GM21528 (cell line): ENCODE data around the gene ZNF597.
A peak's percentile ranks its signal among the peaks of the same experiment; 100 is the strongest.
"Not testable (repeated sequence)": the region's sequence is repeated elsewhere in the genome, so short reads cannot be mapped to it uniquely, and the experiment has no call there.

Experiments
- ATAC-seq: cut with Tn5 transposase; IDR thresholded peaks from one replicate; pipeline ENCODE4 v1.9.1; 2021; ENCODE audit warnings: mild to moderate bottlenecking, moderate library complexity; ENCODE audit not compliant: unreplicated experiment, low FRiP score

ZNF597 gene

DNA sequence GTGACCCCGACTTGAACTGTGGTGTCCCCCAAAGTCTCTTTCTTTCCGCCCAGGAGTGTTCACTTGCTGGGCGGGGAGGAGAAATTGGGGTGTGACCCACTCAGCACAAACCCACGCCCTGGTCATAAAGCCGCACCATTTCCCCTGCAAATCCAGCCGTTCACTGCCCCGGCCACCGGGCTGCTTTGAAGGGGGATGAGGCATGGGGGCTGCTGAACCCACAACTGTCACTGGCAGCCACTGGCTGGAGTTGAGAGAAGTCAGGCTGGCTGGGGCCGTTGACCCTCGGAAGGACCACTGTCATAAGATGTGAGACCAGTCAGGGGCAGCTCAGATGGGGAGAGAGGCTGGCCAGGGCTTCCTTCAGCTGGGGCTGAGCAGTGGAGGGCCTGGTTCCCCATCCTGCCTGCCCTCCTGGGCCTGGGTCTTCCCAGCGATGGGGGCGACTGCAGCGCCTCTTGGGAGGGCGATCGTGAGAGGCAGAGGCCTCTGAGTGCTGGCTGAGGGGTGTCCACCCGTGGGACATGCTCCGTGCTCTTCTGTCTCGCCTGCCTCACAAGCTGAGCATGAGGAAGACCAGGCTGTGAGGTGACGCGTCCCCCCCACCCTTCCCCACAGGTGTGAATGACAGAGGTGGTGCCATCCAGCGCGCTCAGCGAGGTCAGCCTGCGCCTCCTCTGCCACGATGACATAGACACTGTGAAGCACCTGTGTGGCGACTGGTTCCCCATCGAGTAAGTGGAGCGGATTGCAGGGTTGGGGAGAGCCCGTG lies 32.5 kb upstream of the ZNF597 start:
- no peak for ATAC-seq

DNA sequence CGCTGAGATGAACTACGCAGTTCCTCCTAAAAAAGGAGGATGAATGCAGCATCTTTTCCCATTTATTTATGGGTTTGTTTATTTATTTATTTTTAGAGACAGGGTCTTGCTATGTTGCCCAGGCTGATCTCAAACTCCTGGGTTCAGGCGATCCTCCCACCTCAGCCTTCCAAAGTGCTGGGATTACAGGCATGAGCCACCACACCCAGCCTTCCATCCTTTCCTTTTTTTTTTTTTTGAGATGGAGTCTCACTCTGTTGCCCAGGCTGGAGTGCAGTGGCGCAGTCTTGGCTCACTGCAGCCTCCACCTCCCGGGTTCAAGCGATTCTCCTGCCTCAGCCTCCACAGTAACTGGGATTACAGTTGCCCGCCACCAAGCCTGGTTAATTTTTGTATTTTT lies 31.6 kb upstream of the ZNF597 start:
- not testable (repeated sequence) for ATAC-seq

DNA sequence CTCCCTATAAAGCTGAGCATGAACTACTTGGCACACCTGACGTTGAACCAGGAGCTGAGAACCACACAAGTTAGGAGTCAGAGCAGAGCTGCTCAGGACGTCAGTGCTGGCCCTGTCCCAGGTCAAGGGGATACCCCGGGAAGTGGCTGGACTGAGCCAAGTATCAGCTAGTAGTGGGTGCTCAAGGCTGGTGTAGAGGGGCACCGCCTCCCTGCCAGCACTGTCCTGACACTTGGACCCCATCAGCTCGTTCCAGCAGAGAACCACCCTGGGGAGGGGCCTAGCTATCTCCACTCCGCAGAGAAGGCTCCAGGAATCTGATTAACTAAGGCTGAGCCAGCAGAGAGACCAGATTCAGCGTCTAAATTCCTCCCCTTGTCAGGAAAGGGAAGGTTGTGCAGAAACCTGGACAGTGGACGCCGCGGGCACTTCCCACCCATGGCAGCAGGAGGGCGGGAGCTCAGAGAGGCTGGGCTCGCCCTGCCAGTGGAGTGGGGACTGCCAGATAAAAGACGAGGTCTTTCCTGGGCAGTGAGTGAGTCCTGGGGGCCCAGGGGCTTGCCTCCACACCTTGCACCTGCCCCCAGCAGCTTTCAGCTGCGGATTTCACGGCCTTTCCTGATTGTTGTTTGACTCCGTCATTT lies 31.0 kb upstream of the ZNF597 start:
- ATAC-seq = no peak

DNA sequence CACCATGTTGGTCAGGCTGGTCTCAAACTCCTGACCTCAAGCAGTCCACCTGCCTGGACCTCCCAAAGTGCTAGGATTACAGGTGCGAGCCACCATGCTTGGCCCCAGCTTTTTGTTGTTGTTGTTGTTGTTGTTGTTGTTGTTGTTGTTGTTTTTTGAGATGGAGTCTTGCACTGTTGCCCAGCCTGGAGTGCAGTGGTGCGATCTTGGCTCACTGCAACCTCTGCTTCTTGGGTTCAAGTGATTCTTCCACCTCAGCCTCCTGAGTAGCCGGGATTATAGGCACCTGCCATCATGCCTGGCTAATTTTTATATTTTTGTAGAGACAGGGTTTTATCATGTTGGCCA lies 30.3 kb upstream of the ZNF597 start:
- not testable (repeated sequence) for ATAC-seq

DNA sequence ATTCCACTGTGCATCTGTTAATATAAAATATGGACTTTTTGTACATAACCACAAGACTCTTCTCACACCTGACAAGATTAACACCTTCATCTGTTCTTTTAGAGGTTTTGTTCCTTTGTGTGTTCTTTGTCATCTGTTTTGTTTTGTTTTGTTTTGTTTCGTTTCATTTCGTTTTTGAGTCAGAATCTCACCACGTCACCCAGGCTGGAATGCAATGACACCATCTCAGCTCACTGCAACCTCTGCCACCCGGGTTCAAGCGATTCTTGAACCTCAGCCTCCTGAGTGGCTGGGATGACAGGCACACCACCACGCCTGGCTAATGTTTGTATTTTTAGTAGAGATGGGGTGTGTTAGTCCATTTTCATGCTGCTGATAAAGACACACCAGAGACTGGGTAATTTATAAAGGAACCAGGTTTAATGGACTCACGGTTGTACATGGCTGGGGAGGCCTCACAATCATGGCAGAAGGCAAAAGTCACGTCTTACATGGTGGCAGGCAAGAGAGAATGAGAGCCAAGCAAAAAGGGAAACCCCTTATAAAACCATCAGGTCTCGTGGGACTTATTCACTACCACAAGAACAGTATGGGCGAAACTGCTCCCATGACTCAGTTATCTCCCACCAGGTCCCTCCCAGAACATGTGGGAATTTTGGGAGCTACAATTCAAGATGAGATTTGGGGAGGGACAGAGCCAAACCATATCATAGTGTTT lies 29.7 kb upstream of the ZNF597 start:
- ATAC-seq = no peak

DNA sequence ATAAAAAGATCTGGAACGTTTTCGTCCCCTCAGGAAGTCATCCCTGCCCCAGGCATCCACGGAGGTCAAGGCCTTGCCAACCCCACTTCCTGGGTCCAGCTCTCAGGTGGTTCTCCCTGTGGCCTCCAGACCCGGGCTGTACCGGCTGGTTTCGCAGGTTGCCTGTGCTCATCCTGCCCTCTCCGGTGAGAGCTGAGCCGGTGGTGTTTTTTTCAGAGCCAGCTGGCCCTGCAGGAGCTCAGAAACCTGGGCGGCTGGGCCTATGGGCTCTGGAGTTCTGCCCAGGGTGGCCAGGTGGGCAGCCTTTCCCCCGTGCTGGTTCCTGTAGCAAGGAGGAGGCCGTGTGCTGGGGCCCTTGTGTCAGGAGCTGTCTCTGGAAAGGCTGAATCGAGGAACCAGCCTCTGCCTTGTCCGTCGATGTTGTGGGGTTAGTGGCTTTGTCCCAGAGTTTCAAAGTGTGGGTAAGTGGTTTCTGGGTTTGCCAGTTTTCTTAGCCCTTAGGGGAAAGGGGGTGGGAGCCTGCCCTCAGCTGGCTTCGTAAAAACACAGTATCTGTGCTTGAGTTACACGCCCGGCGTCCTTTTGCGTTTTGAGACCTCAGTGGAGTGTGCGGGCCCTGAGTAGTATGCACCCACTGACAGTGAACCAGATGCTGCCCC lies 28.3 kb upstream of the ZNF597 start:
- ATAC-seq = no peak

DNA sequence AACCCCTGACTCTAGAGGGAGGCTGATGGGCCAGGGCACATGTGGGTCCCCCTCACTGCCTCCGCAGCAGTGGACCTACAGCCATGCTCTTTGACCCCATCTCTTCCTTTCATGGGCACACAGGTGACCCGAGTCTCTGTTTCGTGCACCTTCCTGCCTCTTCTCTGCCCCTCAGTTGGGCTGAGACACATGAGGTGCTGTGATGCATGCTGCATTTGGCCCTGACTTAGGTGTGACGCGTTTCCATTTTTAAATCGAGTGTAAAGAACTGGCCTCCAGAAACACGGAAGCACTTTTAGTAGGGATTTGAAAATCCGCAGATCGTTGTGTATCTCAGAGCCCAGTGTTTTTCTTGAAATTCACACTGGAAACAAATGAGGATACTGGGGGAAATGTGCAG lies 27.4 kb upstream of the ZNF597 start:
- no peak for ATAC-seq

DNA sequence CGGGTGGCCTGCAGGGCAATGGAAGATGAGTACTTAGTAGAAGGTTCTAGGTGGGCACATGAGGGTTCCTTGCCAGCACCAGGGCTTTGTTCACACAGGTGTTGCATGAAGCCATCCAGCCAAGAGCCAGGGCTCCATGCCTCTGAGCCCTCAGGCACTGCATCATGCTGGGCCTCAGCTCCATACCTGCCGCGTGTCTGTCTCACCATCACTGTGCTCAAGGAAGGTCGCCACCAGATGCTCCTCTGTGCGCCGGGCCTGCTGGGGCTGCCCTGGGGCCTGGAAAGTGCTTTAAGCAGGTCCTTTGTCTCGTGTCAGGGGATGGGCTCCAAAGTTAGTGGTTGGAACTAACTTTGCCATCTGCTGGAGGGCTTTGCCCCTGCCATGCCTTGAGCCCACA lies 26.4 kb upstream of the ZNF597 start:
- ATAC-seq = no peak

DNA sequence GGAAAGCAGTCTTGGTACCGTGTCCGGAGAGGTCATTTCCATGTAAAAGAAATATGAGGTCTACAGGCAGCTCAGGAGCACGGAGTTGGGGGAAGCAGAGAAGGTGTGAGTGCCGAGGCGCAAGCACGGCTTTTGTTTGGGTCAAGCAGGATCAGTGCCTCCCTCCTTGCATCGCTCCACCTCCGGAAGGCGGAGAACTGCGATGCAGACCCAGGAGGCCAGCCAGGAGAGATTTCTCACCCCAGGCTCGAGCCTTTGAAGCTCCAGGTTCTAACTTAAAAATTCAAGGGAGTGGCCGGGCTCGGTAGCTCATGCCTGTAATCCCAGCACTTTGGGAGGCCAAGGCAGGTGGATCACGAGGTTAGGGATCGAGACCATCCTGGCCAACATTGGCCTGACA lies 25.2 kb upstream of the ZNF597 start:
- no peak for ATAC-seq

DNA sequence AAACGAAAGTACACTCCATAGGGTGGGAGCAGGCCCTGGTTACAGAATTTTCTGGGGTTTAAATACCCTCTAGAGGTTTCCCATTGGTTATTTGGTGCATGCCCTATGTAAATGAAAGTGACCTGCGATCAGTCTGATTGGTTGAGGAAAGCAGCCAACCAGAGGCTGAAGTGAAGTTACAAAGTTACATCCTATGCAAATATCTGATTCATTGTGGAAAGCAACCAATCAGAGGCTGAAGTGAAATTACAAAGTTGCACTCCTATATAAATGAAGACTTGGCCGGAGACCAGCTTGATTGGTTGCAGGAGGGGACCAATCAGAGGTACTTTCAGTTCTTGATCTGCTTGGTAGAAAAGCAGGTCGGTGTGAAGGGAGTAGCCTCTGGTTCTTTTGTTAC lies 24.6 kb upstream of the ZNF597 start:
- no peak for ATAC-seq

DNA sequence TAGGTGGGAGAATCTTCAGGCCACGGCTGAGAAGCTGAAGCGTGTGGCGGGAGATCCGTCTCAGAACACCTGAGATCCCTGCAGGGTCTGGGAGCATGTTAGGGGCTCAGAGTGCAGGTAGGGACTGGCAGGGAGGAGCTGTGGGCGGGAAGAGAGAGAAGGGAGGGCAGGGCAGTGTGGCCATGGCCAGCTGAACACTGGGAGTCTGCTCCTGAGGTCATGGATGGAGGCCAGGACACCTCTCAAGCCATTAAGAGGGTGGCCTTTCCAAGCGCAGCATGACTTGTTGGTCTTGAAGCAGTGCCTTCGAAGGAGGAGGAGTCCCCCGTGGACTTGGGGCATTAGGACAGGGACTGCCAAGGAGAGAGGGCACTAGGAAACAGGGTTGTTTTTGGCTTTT lies 23.9 kb upstream of the ZNF597 start:
- no peak for ATAC-seq

DNA sequence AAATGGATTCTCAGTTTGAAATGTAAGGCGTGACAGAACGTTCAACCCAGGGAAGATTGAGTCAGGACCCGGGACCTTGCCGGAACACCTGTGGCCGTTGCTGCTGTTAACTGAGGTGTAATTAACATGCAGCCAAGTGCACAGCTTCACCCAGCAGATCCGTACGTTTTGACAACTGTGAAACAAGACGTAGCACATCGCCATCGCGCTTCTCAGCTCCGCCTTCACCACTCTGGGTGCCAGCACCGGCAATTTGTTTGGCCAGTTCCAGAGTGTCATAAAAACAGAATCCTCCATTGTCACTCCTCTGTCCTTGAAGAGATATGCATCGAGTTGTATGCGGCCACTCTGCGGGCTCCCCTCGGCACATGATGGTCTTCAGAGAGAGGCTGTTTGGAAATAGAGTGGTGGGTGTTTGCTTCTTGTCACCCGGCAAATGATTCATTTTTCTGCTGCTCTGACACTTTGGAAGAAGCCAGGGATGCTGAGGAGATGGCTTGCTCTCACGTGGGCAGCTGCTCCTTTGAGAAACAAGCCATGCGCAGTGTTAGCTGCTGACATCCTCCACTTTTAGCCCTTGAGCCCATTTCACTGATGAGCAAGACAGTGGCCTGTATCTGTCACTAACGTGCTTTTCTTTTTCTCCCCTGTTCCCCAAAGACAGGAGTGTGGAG lies 22.7 kb upstream of the ZNF597 start:
- ATAC-seq = no peak

DNA sequence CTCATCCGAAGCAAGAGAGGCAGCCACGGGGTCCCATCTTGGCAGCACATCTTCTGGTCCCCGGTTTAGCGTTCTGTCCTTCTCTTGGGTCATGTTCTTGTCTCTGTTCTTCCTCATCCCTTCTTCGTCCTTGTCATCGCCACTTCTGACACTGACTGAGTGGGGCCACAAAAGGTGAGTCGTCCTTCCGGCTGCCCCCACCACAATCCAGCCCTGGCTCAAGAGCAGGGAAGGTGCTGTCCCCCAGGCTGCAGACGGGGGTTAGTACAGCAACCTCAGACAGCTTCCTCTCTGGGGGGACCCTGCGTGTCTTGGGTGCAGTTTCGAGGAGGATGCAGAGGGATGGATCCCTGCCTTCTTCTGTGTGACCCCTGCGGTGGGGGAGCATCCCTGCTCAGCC lies 22.0 kb upstream of the ZNF597 start:
- ATAC-seq = no peak

DNA sequence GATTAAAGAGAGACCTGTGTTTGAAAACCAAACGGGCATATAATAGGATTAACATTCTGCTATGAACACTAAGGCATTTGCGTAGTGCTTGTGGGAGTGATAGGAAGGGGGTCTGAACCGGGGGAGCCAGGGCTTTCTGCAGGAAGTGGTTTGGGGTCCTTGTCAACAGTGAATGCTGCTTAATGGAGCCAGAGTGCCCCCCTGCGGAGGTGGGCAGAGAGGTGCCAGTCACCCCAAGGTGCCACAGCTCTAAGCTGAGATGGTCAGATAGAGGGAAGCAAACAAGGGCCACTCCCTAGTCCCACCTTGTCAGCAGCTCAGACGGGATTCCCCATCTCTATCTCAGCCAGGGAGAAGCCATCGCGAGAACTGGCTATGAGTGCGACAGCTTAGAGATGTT lies 17.8 kb upstream of the ZNF597 start:
- ATAC-seq = no peak

DNA sequence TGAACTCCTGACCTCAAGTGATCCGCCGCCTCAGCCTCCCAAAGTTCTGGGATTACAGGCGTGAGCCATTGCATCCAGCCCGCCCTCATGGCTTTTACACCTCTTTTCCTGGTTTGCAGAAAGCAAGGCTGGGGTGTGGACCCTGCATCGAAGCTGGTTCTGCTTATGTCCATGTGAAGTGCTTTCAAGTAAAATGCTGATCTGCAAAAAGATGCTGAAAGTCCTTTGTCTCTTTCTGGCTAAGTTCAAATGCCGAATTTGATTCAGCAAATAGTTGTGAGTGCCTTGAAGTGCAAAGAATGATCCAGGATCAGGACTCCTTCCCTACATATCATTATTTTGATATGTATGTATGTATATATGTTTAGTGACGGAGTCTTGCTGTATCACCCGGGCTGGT lies 17.3 kb upstream of the ZNF597 start:
- no peak for ATAC-seq

DNA sequence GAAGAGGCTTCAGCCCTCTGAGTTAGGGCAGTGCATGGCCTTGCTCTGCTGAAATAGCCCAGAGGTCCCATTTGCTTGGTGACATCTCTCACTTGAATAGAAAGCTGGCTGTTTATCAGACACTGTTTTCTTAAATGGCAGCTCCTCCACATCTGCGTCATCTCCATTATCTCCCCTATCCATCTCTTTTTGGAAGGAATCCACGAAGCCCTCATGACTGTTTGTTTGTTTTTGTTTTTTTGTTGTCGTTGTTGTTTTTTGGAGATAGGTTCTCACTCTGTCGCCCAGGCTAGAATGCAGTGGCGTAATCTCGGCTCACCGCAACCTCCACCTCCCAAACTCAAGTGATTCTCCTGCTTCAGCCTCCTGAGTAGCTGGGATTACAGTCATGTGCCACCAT lies 16.8 kb upstream of the ZNF597 start:
- no peak for ATAC-seq

DNA sequence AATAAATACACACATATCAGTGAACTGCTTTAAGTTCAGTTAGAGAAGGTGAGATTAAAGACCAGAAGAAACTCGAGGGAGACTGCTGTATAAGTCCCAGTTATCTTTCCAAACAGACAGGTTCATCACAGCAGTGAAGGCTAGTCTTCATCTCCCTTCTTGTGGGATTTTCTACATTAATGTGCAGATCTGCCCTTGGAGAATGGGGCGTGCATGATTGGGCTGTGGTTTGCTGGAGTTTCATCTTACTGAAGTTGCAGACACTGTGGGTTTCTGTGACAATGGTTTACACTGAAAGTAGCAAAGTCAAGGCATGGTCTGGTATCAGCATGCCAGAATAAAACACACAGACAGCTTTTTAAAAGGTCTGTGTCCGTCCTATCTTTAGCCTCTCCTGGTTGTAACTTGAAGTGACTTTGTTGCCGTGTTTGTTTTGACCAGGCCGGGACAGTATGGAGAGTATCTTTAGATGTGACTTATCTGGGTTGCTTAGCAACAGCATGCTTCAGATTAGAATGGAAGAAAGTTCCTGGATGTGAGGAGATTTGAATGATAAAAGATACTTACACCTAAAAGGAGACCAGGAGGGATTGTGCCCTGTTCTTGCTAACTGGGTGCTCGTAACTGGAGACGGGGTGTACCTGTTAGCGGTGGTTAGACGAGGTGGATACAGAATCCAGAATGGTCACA lies 16.2 kb upstream of the ZNF597 start:
- no peak for ATAC-seq

DNA sequence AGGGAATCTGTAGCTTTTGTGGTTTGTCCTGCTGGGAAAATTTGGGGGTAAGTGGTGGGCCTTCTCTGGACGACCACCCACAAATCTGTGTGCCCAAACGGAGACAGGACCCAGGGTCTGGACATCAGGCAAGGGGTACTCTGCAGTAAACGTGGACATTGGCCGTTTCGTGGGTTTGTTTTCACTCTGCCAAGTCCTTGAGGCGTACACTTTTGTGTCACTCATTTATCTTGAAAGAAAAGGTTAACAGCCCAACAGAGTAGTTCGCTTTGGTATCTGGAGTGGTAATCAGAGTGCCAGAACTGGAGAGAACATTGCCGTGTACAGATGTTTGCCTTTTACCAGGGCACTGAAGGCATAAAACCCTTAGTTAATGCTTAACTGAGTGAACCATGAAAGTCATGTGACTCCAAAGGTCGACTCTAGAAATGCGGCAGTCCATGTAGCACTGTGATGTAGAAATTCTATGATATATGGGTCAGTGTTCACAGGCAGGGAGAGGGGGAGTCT lies 15.6 kb upstream of the ZNF597 start:
- no peak for ATAC-seq

DNA sequence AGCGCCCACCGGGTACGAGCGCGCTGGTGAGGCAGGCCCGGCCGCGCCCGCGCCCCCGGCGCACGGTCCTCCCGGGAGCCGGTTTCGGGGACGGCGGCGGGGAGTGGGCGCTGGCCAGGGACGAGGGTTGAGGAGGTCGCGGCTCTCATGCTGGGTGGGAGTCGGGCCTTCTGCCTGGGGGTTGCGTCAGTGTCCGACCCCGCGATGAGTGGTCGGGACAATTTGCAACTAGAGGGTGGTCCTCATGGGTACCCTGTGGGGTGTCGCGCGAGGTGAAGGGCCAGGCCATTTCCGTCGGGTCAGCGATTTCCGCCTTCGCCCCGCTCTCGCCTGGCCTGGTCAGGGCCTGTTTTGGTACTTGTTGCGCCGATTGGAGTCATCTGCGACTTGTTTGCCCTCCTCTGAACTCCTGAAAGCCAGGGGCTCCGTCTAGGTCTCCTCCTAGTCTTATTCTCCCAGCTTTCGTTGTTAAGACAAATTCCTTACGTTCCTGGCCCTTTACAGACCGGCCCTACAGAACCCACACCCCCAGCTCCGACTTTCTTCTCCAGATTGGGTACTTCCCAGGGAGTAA lies 15.1 kb upstream of the ZNF597 start:
- peak; percentile 20 for ATAC-seq
